ENCODE measurements around the gene VAMP2.

Gene VAMP2

GRCh38 chr17:8121407-8121680 is 41.4 kb downstream of the VAMP2 start:
- DNase-seq: no peak

DNA sequence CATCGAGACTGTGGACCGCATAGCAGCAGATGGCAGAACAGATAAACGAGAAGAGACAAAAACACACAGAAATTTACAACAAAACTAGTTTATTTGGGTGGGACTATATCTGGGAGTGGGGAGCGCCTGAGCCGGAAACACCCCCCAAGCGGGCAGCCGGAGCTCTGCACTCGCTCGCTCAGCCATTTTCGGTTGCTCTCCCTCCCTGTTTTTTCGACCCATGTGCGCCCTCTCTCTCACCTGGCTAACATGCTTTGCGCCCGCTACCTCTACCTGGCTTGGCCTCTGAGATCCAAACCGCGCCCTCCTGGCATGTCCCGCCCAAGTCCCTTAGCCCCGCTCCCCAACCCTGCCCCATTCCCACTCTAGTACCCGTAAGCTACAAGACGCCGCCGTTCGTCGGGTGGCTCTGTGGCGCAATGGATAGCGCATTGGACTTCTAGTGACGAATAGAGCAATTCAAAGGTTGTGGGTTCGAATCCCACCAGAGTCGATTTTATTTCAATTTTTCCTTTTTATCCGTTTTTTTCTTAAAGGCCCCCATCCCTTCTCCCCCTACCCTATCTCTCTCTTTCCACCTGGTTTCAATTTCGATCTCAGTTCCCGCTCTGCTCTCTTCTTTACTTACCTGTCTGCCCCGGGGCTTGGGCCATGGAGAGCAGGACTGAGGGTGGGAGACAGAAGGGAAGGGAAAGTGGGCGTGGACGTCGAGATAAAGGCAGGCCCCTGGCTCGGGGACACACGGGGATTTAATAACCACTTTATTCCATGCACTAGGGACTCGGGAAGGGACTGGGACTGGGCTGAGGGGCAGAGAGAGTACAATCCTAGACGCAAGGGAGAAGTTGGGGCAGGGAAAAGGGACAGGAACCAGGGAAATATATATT is 42.0 kb downstream of the VAMP2 start:
- peak; percentile 86 for DNase-seq

GRCh38 chr17:8119581-8120519 is 42.9 kb downstream of the VAMP2 start:
- peak; percentile 93 for DNase-seq

- peak; percentile 92 for DNase-seq
Measured at GRCh38 chr17:8118769-8119580, 43.8 kb downstream of the VAMP2 start.

GRCh38 chr17:8117980-8118768 is 44.6 kb downstream of the VAMP2 start, which contains the start of gene ALOXE3:
Gene ALOXE3 (minus strand): TSS chr17:8118514. CDS start chr17:8117990, 524 bp downstream.
- DNase-seq: peak; percentile 45

- DNase-seq: no peak
Measured at GRCh38 chr17:8117367-8117979, 45.3 kb downstream of the VAMP2 start.

DNA sequence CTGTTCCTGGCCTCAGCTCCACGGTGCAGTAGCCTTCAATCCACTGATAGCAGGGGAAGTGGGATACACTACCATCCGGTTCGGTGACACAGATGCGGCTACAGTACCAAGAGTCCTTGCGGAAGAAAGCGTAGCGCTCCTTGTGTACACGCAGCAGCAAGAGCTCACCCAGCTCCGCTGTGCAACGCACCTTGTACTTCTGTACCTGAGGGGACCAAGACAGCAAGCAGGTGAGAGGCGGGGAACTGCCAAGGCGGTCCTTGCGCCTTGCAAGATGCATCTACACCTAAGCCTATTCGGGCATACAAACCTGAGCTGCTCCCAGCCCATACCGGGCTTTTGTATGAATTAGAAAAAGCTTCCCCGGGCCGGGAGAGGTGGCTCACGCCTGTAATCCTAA is 46.0 kb downstream of the VAMP2 start:
- DNase-seq: no peak

GRCh38 chr17:8110907-8111306 is 51.8 kb downstream of the VAMP2 start:
- DNase-seq: no peak

- DNase-seq: no peak
Measured at GRCh38 chr17:8110456-8110804, 52.3 kb downstream of the VAMP2 start.

DNA sequence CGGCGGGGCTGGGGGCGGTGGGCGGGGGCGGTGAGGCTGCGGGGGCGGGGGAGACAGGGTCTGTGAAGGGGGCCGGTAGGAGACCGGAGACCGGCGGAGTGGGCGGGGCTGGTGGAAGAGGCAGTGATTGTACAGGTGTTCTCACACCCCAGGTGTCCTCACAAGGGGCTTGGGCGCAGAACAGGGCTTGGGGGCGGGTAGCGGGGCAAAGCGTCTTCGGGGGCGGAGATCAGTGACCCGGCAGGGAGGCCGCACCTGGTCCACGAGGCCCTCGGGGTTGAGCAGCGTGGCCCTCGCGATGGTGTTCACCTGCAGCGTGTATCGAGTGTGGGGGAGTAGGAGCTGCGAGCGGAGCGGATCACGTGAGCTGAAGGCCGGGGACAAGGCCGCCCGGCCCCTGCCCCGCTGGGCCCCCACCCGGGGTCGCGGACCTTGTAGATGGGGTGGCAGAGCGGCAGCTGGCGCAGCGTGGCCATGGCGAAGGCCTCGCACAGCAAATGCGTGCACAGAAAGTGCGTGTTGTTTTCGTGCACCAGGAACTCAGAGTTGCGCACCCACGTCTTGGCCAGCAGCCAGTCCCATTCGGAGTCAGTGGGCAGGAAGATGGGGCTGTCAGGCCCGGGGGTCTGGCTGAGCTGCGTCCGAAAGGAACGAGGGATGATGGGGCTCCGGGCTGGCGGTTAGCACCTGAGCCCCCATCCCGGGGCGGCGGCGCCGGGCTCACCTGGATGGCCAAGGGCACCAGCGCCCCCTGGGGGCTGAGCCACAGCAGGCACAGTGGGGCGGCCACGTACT is 52.9 kb downstream of the VAMP2 start:
- DNase-seq: peak; percentile 86
